K562 treated with DMSO at 1 percent for 24 hours (cell line): ENCODE measurements around the gene MXRA5. TPM values are rescaled to one million over a fixed set of nuclear protein-coding genes. Genes with fewer than 3 reads are reported as not detected.

Experiments
- total RNA-seq: library from RNA; unstranded; fragments of 300-600 nt; gene quantifications from 2 replicates; pipeline ENCODE4 v1.2.3, GENCODE V29; 2022; ENCODE audit warnings: low read depth; ENCODE audit not compliant: insufficient read depth

MXRA5 gene, protein sequence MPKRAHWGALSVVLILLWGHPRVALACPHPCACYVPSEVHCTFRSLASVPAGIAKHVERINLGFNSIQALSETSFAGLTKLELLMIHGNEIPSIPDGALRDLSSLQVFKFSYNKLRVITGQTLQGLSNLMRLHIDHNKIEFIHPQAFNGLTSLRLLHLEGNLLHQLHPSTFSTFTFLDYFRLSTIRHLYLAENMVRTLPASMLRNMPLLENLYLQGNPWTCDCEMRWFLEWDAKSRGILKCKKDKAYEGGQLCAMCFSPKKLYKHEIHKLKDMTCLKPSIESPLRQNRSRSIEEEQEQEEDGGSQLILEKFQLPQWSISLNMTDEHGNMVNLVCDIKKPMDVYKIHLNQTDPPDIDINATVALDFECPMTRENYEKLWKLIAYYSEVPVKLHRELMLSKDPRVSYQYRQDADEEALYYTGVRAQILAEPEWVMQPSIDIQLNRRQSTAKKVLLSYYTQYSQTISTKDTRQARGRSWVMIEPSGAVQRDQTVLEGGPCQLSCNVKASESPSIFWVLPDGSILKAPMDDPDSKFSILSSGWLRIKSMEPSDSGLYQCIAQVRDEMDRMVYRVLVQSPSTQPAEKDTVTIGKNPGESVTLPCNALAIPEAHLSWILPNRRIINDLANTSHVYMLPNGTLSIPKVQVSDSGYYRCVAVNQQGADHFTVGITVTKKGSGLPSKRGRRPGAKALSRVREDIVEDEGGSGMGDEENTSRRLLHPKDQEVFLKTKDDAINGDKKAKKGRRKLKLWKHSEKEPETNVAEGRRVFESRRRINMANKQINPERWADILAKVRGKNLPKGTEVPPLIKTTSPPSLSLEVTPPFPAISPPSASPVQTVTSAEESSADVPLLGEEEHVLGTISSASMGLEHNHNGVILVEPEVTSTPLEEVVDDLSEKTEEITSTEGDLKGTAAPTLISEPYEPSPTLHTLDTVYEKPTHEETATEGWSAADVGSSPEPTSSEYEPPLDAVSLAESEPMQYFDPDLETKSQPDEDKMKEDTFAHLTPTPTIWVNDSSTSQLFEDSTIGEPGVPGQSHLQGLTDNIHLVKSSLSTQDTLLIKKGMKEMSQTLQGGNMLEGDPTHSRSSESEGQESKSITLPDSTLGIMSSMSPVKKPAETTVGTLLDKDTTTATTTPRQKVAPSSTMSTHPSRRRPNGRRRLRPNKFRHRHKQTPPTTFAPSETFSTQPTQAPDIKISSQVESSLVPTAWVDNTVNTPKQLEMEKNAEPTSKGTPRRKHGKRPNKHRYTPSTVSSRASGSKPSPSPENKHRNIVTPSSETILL (N-terminal part only)
- total RNA-seq: not detected in 2 replicates

DNA sequence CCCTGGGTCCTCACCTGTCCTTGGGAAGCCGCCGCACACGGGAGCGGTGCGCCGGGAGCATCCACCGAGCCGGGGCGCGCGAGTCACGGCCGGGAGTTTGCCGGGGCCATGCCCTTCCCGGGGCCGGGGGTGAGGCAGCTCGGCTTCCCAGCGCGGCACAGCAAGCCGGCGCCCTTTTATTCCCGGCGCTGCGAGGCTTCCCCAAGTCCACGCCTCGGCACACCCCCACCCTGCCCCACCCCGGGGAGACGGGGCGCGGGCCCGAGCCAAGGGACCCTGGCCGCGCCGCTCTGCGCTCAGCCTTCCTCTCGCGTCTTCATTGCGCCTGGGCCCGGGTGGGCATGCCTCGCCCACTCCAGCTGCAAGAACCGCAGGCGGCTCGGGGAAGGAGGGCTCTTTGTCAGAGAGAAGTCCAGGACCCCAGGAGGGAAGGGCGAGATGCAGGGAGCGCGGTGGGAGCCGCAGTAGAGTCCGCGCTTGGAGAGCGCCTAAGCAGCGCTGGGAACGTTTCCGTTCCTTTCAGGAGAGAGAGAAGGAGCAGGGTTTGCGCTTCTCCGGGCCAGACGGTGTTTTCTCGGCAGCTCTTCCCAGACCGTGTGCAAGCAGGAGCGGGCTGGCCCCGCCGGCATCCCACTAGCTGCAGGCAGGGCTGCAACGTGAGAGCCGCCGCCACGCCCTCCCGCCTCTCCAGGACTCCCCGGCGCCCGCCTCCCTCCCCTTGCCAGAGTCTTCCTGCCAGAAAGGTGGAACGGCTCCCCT is at the start of gene MXRA5:
Gene MXRA5, minus strand, starts transcription at position 152 of the 759 bp plus-strand sequence. CDS start 2,819 bp downstream, outside the sequence.

